ENCODE measurements around the gene CALD1. TPM values are rescaled to one million over a fixed set of nuclear protein-coding genes. Genes with fewer than 3 reads are reported as not detected.

The CALD1 gene
- total RNA-seq, 1 donor from 2014 or later = 71.8 TPM

DNA sequence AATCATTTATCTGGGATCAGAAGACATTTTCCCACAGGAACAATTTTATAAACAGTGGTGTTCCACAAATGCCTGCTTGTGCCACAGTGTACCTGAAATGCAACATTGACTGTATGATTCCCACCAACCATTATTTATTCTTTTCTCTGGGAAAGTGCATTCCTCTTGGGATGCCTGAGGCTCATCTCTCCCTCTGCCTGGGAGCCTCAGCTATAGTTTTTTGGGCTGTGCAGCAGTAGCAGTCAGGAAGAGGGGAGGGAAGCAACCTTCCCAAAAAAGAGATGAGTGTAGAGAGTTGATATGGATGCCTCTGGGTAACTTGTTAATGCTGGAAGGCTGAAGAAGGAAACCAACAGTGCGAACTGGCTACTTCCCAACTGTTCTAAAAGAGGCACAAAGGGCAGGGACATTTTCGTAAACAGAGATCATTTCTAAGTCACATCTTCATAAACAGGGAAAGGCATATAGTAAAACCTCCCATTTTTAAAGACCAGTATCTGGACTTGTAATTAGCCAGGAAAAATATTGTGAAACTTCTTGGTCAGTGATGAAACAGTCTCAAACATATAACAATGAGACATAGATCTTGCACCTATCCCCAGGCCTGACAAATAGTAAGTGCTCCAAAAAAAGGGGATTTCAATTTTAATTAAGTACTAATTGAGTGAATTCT is 1.4 kb upstream of the CALD1 start:
- Mint-ChIP-seq H3K4me1 (peaks cover 28% of the 10 kb centered on the region), H3K9me3 (no peaks in the 10 kb centered on the region), H3K4me3 (peak overlapping the region; percentile 66), H3K27ac (ENCODE audit: unreplicated experiment) (no peak overlapping the region), H3K36me3 (ENCODE audit: low read depth) (no peaks in the 10 kb centered on the region), H3K27me3 (ENCODE audit: low read depth) (no peaks in the 10 kb centered on the region)
- DNase-seq (ENCODE audit: low read depth, low spot score) = no peak
- TF ChIP-seq, protein P1, sequence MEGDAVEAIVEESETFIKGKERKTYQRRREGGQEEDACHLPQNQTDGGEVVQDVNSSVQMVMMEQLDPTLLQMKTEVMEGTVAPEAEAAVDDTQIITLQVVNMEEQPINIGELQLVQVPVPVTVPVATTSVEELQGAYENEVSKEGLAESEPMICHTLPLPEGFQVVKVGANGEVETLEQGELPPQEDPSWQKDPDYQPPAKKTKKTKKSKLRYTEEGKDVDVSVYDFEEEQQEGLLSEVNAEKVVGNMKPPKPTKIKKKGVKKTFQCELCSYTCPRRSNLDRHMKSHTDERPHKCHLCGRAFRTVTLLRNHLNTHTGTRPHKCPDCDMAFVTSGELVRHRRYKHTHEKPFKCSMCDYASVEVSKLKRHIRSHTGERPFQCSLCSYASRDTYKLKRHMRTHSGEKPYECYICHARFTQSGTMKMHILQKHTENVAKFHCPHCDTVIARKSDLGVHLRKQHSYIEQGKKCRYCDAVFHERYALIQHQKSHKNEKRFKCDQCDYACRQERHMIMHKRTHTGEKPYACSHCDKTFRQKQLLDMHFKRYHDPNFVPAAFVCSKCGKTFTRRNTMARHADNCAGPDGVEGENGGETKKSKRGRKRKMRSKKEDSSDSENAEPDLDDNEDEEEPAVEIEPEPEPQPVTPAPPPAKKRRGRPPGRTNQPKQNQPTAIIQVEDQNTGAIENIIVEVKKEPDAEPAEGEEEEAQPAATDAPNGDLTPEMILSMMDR (conservative IDR thresholded peaks at IDR 0.05) = no peak

DNA sequence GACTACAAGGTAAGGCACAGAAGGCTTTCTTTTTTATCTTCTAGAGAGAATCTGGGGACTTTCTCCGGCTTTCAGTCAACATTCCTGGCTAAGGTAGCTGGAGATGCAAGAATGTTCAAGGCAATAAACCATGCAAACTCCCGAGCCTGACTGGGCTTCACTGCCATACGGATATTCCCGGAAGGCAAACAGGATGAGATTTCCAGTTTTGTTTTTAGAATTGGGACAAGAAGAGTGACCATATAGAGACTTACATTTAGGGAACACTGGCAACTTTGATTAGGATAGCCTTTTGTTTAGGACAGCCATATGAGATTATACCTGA is 269 bp downstream of the CALD1 start:
- H3K4me3 Mint-ChIP-seq = peak overlapping the region; percentile 91
- no peak for DNase-seq (ENCODE audit: low read depth, low spot score)
- no peaks in the 10 kb centered on the region for H3K36me3 Mint-ChIP-seq (ENCODE audit: low read depth)
- TF ChIP-seq, protein P1 (conservative IDR thresholded peaks at IDR 0.05) = no peak
- no peaks in the 10 kb centered on the region for H3K9me3 Mint-ChIP-seq
- peak overlapping the region; percentile 2 for H3K27ac Mint-ChIP-seq (ENCODE audit: unreplicated experiment)
- H3K27me3 Mint-ChIP-seq (ENCODE audit: low read depth) = no peaks in the 10 kb centered on the region
- H3K4me1 Mint-ChIP-seq = peaks cover 28% of the 10 kb centered on the region

DNA sequence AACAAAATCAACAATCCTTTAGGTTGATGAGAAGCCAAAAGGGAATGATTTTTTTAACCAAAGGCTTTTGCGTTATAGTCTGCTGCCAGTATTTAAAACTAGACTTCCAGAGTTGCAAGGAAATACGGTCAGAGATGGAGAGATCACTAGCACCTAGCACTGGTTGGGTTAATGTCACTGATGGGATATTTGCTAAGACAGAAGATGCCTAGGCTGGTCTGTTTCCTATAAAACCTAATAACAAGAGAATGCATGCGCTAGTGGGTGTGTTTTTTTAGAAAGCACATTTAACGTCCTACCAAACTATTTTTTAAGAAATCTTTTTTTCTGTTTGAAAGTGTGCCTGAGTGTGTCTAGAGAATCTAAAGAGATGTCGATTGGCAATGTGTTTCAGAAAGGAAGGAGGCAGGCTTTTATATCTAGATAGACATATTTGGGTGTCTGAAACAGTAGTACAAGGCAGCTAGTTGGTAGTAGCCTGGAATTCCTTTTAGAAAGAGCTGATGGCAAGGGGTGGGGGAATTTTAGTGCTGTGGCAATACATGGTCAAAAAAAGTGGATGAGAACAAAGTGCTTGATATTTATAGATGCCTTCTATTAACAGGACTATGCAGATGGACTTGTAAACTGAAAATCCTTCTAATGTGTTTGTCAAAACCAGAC is 863 bp downstream of the CALD1 start:
- H3K36me3 Mint-ChIP-seq (ENCODE audit: low read depth) = no peaks in the 10 kb centered on the region
- no peaks in the 10 kb centered on the region for H3K27me3 Mint-ChIP-seq (ENCODE audit: low read depth)
- H3K4me3 Mint-ChIP-seq = peak overlapping the region; percentile 91
- TF ChIP-seq, protein P1 (conservative IDR thresholded peaks at IDR 0.05) = no peak
- no peak overlapping the region for H3K27ac Mint-ChIP-seq (ENCODE audit: unreplicated experiment)
- H3K4me1 Mint-ChIP-seq = peaks cover 28% of the 10 kb centered on the region
- H3K9me3 Mint-ChIP-seq = no peaks in the 10 kb centered on the region
- DNase-seq (ENCODE audit: low read depth, low spot score) = no peak

DNA sequence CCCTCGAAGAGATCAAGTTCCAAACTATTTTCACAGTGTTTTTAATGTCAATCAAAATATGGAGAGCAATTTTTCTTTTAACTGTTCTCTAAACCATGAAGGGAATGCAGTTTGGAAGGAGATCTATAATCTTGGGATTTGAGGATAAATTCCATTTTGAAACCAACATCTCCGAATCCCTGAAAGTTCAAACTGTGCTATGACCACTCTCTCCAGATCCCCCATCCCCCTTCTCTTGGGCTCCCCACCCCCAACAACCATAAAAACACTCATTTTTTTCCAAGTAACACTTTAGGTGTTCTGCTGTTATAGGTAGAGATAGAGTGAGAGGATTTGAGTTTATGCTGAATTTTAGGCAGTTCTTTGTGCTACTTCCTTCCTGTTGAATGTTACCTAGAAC is 1.7 kb downstream of the CALD1 start:
- no peak overlapping the region for H3K27ac Mint-ChIP-seq (ENCODE audit: unreplicated experiment)
- TF ChIP-seq, protein P1 (conservative IDR thresholded peaks at IDR 0.05) = no peak
- H3K4me1 Mint-ChIP-seq = peaks cover 28% of the 10 kb centered on the region
- no peaks in the 10 kb centered on the region for H3K27me3 Mint-ChIP-seq (ENCODE audit: low read depth)
- peak overlapping the region; percentile 1 for H3K4me3 Mint-ChIP-seq
- H3K36me3 Mint-ChIP-seq (ENCODE audit: low read depth) = no peaks in the 10 kb centered on the region
- H3K9me3 Mint-ChIP-seq = no peaks in the 10 kb centered on the region
- DNase-seq (ENCODE audit: low read depth, low spot score) = no peak

DNA sequence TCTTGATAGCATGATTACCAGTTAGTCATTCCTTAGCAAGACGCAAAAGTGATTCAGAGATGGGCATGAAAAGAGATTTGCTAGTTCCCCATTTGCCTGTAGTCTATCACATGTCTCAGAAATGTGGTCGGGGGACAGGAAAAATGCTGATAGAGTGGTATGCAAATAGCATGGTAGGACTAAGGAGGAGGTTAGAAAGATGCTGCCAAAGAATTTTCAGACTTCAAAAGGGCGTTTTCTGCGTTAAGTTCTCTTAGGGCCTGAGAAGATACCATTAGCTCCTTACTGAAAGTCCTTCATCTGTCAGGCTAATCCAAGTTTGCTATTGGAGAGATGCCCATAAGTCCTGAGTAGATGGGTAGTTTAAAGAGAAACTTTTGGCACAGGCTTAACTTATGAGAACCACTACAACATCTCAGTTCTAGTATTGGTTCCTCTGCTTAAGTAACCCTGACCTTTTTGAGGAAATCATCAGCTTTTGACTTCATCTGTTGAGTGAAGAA is 2.7 kb downstream of the CALD1 start:
- no peak for DNase-seq (ENCODE audit: low read depth, low spot score)
- no peaks in the 10 kb centered on the region for H3K9me3 Mint-ChIP-seq
- H3K4me3 Mint-ChIP-seq = no peak overlapping the region
- H3K27ac Mint-ChIP-seq (ENCODE audit: unreplicated experiment) = no peak overlapping the region
- H3K27me3 Mint-ChIP-seq (ENCODE audit: low read depth) = no peaks in the 10 kb centered on the region
- peaks cover 28% of the 10 kb centered on the region for H3K4me1 Mint-ChIP-seq
- TF ChIP-seq, protein P1 (conservative IDR thresholded peaks at IDR 0.05) = no peak
- H3K36me3 Mint-ChIP-seq (ENCODE audit: low read depth) = no peaks in the 10 kb centered on the region
